H9 (cell line): ENCODE results near the gene SLC9B1. TPM values are rescaled to one million over a fixed set of nuclear protein-coding genes. Genes with fewer than 3 reads are reported as not detected.
"Not testable (repeated sequence)": the region's sequence is repeated elsewhere in the genome, so short reads cannot be mapped to it uniquely, and the experiment has no call there.

Experiments
- DNase-seq: peaks from one replicate; pipeline ENCODE4 v3.0.0-alpha.2; 2017
- H2AFZ ChIP-seq: one replicate; pipeline ENCODE4 v1.6.1; 2013; ENCODE audit warnings: mild to moderate bottlenecking, low read length, control low read depth, moderate library complexity
- H2AK5ac ChIP-seq: 2 replicates; pipeline ENCODE4 v1.6.1; 2013; ENCODE audit warnings: low read length, control low read depth, mixed read lengths; ENCODE audit not compliant: insufficient read length
- H2BK120ac ChIP-seq: one replicate; pipeline ENCODE4 v1.6.1; 2013; ENCODE audit warnings: low read depth, mild to moderate bottlenecking, low read length, control low read depth, inconsistent platforms; ENCODE audit not compliant: poor library complexity, severe bottlenecking
- H2BK12ac ChIP-seq: 2 replicates; pipeline ENCODE4 v1.6.1; 2013; ENCODE audit warnings: low read length, control low read depth, mixed read lengths, low read depth; ENCODE audit not compliant: insufficient read length
- H2BK15ac ChIP-seq: 2 replicates; pipeline ENCODE4 v1.6.1; 2013; ENCODE audit warnings: low read depth, low read length, control low read depth
- H2BK20ac ChIP-seq: one replicate; pipeline ENCODE4 v1.6.1; 2013; ENCODE audit warnings: low read depth, mild to moderate bottlenecking, low read length, control low read depth, inconsistent platforms; ENCODE audit not compliant: poor library complexity, severe bottlenecking
- H2BK5ac ChIP-seq: 2 replicates; pipeline ENCODE4 v1.6.1; 2013; ENCODE audit warnings: low read length, control low read depth, mixed read lengths; ENCODE audit not compliant: insufficient read length
- H3K14ac ChIP-seq: 2 replicates; pipeline ENCODE4 v1.6.1; 2013; ENCODE audit warnings: low read length, control low read depth; ENCODE audit not compliant: insufficient read depth
- H3K18ac ChIP-seq: 2 replicates; pipeline ENCODE4 v1.6.1; 2013; ENCODE audit warnings: low read depth, mild to moderate bottlenecking, mixed read lengths, low read length, control low read depth; ENCODE audit not compliant: insufficient read length
- H3K23ac ChIP-seq: 2 replicates; pipeline ENCODE4 v1.6.1; 2013; ENCODE audit warnings: low read length, control low read depth, mixed read lengths, low read depth; ENCODE audit not compliant: insufficient read length
- H3K23me2 ChIP-seq: 2 replicates; pipeline ENCODE4 v1.6.1; 2013; ENCODE audit warnings: low read depth, mild to moderate bottlenecking, mixed read lengths, low read length, control low read depth; ENCODE audit not compliant: insufficient read length, poor library complexity, severe bottlenecking
- H3K27ac ChIP-seq: 2 replicates; pipeline ENCODE4 v1.5.1; 2013; ENCODE audit warnings: low read length, control low read depth, mixed read lengths, low read depth; ENCODE audit not compliant: insufficient read length
- H3K27me3 ChIP-seq: 2 replicates; pipeline ENCODE4 v1.6.1; 2013; ENCODE audit warnings: low read length, control low read depth, inconsistent platforms; ENCODE audit not compliant: insufficient read depth
- H3K4ac ChIP-seq: 2 replicates; pipeline ENCODE4 v1.6.1; 2013; ENCODE audit warnings: low read depth, mild to moderate bottlenecking, control low read depth, inconsistent platforms, low read length, moderate library complexity
- H3K4me1 ChIP-seq: 2 replicates; pipeline ENCODE4 v1.6.1; 2013; ENCODE audit warnings: low read length, control low read depth, inconsistent platforms; ENCODE audit not compliant: insufficient read depth
- H3K4me2 ChIP-seq: 2 replicates; pipeline ENCODE4 v1.6.1; 2013; ENCODE audit warnings: low read length, control low read depth, mixed read lengths; ENCODE audit not compliant: insufficient read length, insufficient read depth
- H3K56ac ChIP-seq: 2 replicates; pipeline ENCODE4 v1.6.1; 2013; ENCODE audit warnings: low read depth, mild to moderate bottlenecking, mixed read lengths, low read length, control low read depth; ENCODE audit not compliant: insufficient read length
- H3K79me1 ChIP-seq: 2 replicates; pipeline ENCODE4 v1.6.1; 2013; ENCODE audit warnings: low read depth, mild to moderate bottlenecking, moderate library complexity, low read length, control low read depth, inconsistent platforms; ENCODE audit not compliant: insufficient read depth, poor library complexity, severe bottlenecking
- H3K79me2 ChIP-seq: 2 replicates; pipeline ENCODE4 v1.6.1; 2013; ENCODE audit warnings: low read length, control low read depth, inconsistent platforms; ENCODE audit not compliant: insufficient read depth
- H3K9ac ChIP-seq: 2 replicates; pipeline ENCODE4 v1.6.1; 2013; ENCODE audit warnings: low read length, control low read depth, mixed read lengths; ENCODE audit not compliant: insufficient read length; ENCODE audit errors: extremely low read depth
- H3K9me3 ChIP-seq: one replicate; pipeline ENCODE4 v1.6.1; 2013; ENCODE audit warnings: low read depth, low read length, inconsistent platforms; ENCODE audit not compliant: control insufficient read depth
- H3T11ph ChIP-seq: one replicate; pipeline ENCODE4 v1.6.1; 2013; ENCODE audit warnings: mild to moderate bottlenecking, low read length, control low read depth, inconsistent platforms
- H4K20me1 ChIP-seq: one replicate; pipeline ENCODE4 v1.6.1; 2013; ENCODE audit not compliant: control insufficient read depth, insufficient read length, insufficient read depth
- H4K5ac ChIP-seq: 2 replicates; pipeline ENCODE4 v1.6.1; 2013; ENCODE audit warnings: low read depth, mild to moderate bottlenecking, mixed read lengths, low read length, control low read depth; ENCODE audit not compliant: insufficient read length
- H4K8ac ChIP-seq: replicated peaks from 2 replicates; pipeline ENCODE4 v1.6.1; 2013; ENCODE audit warnings: low read length, control low read depth, mixed read lengths, low read depth; ENCODE audit not compliant: insufficient read length
- H4K91ac ChIP-seq: 2 replicates; pipeline ENCODE4 v1.6.1; 2013; ENCODE audit warnings: low read depth, mild to moderate bottlenecking, moderate library complexity, mixed read lengths, low read length, control low read depth; ENCODE audit not compliant: insufficient read length
- H3K27ac Mint-ChIP-seq, 3 experiments: 2 replicates in 2 of 3; 3 replicates in 1 of 3; pipeline ENCODE4 v1.8.0; 2020 to 2021; ENCODE audit warnings: mixed read lengths in 3 of 3, mild to moderate bottlenecking in 1 of 3, moderate library complexity in 1 of 3
- H3K27me3 Mint-ChIP-seq: 2 replicates; pipeline ENCODE4 v1.8.0; 2021; ENCODE audit warnings: low read depth, mild to moderate bottlenecking, moderate library complexity, mixed read lengths
- H3K36me3 Mint-ChIP-seq, 3 experiments: 2 replicates in 2 of 3; 3 replicates in 1 of 3; pipeline ENCODE4 v1.8.0; 2020 to 2021; ENCODE audit warnings: low read depth in 3 of 3, mixed read lengths in 3 of 3; ENCODE audit not compliant: insufficient read depth in 1 of 3
- H3K4me1 Mint-ChIP-seq, 2 experiments: 2 replicates each; pipeline ENCODE4 v1.8.0; 2020; ENCODE audit warnings: mixed read lengths in 2 of 2
- H3K4me3 Mint-ChIP-seq, 2 experiments: 2 replicates in 1 of 2; 3 replicates in 1 of 2; pipeline ENCODE4 v1.8.0; 2020 to 2021; ENCODE audit warnings: mild to moderate bottlenecking in 2 of 2, mixed read lengths in 2 of 2, moderate library complexity in 1 of 2
- H3K9me3 Mint-ChIP-seq, 2 experiments: 2 replicates in 1 of 2; 3 replicates in 1 of 2; pipeline ENCODE4 v1.8.0; 2020; ENCODE audit warnings: mild to moderate bottlenecking in 2 of 2, mixed read lengths in 2 of 2, moderate library complexity in 1 of 2
- CTCF ChIP-seq: fragments of 200-600 bp; sonication (generic); conservative IDR thresholded peaks from 3 replicates; pipeline ENCODE4 v1.8.0; 2021; ENCODE audit warnings: antibody characterized with exemption, mild to moderate bottlenecking
- whole genome bisulfite sequencing: extraction: QIAGEN DNeasy Blood & Tissue Kit; methylation state at CpG from one replicate; pipeline ENCODE4 v1.1.7; 2013; ENCODE audit warnings: missing lambda C conversion rate, low lambda C conversion rate, mixed read lengths; ENCODE audit not compliant: insufficient read length; ENCODE audit errors: extremely low coverage; 5-methylcytosine and 5-hydroxymethylcytosine counted together
- total RNA-seq: library from RNA; stranded (reverse); gene quantifications from 2 replicates; pipeline ENCODE4 v1.2.1, GENCODE V29; 2021

SLC9B1 gene
- total RNA-seq, 1 experiment from 2014 or later: 0.59 TPM

GRCh38 chr4:102878901-102879300 lies 140.6 kb downstream of the SLC9B1 start:
- Mint-ChIP-seq H3K27me3 (no peaks in the 10 kb centered on the region), H3K4me1 (peaks cover 8% of the 10 kb centered on the region in 2 experiments), H3K4me3 (no peak overlapping the region), H3K36me3 (peaks cover 49 to 53% (median 51%) of the 10 kb centered on the region in 3 experiments), H3K27ac (no peak overlapping the region), H3K9me3 (peaks cover 29 to 34% of the 10 kb centered on the region in 2 experiments)
- no CpG with 5 or more reads among the region's 3 CpGs for WGBS
- Histone ChIP-seq H2BK15ac (no peak overlapping the region), H3K23me2 (no peaks in the 10 kb centered on the region), H4K91ac (no peak overlapping the region), H3K23ac (no peak overlapping the region), H3K18ac (no peak overlapping the region), H2AFZ (no peak overlapping the region), H3K14ac (no peak overlapping the region), H4K5ac (no peak overlapping the region), H3K9me3 (peaks cover 10% of the 10 kb centered on the region), H2BK120ac (no peak overlapping the region), H3T11ph (no peak overlapping the region), H3K27ac (no peak overlapping the region), H2BK12ac (no peak overlapping the region), H3K79me2 (no peaks in the 10 kb centered on the region), H3K4ac (no peak overlapping the region), H2BK5ac (no peak overlapping the region), H3K79me1 (no peaks in the 10 kb centered on the region), H4K20me1 (no peaks in the 10 kb centered on the region), H2AK5ac (no peak overlapping the region), H3K56ac (no peak overlapping the region), H4K8ac (no peak overlapping the region), H3K27me3 (no peaks in the 10 kb centered on the region), H3K9ac (no peak overlapping the region), H2BK20ac (no peak overlapping the region), H3K4me1 (0 out of 2 replicates have a peak, but pooled peaks cover 6% of the 10 kb centered on the region), H3K4me2 (no peak overlapping the region)
- DNase-seq: no peak
- TF ChIP-seq CTCF: no peak

GRCh38 chr4:102878349-102878748 lies 141.2 kb downstream of the SLC9B1 start:
- not testable (repeated sequence) for H3K56ac ChIP-seq, H3K79me2 ChIP-seq, H3K14ac ChIP-seq, H3K18ac ChIP-seq, H4K8ac ChIP-seq, H4K5ac ChIP-seq, DNase-seq, H3T11ph ChIP-seq, H4K91ac ChIP-seq, H3K27me3 Mint-ChIP-seq, H3K4me2 ChIP-seq, H2BK20ac ChIP-seq, H3K9ac ChIP-seq, H3K4me1 ChIP-seq, H3K23ac ChIP-seq, H2BK120ac ChIP-seq, H2BK15ac ChIP-seq, H3K27ac ChIP-seq, H3K4me3 Mint-ChIP-seq, H2BK12ac ChIP-seq, H2AK5ac ChIP-seq, H2BK5ac ChIP-seq, H2AFZ ChIP-seq, H3K4ac ChIP-seq, H4K20me1 ChIP-seq, H3K23me2 ChIP-seq, H3K27me3 ChIP-seq, H3K79me1 ChIP-seq, H3K4me1 Mint-ChIP-seq
- peaks cover 54 to 58% (median 57%) of the 10 kb centered on the region in 3 experiments for H3K36me3 Mint-ChIP-seq
- no CpG with 5 or more reads among the region's 4 CpGs for WGBS
- H3K9me3 Mint-ChIP-seq: peaks cover 29 to 34% of the 10 kb centered on the region in 2 experiments
- peaks cover 10% of the 10 kb centered on the region for H3K9me3 ChIP-seq
- H3K27ac Mint-ChIP-seq: peak overlapping the region in 1 of 3 experiments; percentile 85; a peak in 1 of 7 replicates
